ENCODE results near the gene BMX. TPM values are rescaled to one million over a fixed set of nuclear protein-coding genes. Genes with fewer than 3 reads are reported as not detected.

Gene BMX
- total RNA-seq, 1 donor from 2014 or later = not detected

- peaks cover 6% of the 10 kb centered on the region for H3K27me3 ChIP-seq (ENCODE audit: control insufficient read depth, insufficient read depth, low read length)
- DNase-seq (ENCODE audit: low read depth) = no peak
- H3K36me3 ChIP-seq (ENCODE audit: control insufficient read depth, insufficient read depth, low read length) = no peaks in the 10 kb centered on the region
- TF ChIP-seq, protein P1, sequence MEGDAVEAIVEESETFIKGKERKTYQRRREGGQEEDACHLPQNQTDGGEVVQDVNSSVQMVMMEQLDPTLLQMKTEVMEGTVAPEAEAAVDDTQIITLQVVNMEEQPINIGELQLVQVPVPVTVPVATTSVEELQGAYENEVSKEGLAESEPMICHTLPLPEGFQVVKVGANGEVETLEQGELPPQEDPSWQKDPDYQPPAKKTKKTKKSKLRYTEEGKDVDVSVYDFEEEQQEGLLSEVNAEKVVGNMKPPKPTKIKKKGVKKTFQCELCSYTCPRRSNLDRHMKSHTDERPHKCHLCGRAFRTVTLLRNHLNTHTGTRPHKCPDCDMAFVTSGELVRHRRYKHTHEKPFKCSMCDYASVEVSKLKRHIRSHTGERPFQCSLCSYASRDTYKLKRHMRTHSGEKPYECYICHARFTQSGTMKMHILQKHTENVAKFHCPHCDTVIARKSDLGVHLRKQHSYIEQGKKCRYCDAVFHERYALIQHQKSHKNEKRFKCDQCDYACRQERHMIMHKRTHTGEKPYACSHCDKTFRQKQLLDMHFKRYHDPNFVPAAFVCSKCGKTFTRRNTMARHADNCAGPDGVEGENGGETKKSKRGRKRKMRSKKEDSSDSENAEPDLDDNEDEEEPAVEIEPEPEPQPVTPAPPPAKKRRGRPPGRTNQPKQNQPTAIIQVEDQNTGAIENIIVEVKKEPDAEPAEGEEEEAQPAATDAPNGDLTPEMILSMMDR (IDR thresholded peaks at IDR 0.05; ENCODE audit: insufficient read depth, low read length, poor library complexity, severe bottlenecking) = no peak
- H3K4me3 ChIP-seq (ENCODE audit: low read depth, low read length) = no peak overlapping the region
These were observed 62.4 kb downstream of the BMX start for GRCh38 chrX:15563056-15563455.

DNA sequence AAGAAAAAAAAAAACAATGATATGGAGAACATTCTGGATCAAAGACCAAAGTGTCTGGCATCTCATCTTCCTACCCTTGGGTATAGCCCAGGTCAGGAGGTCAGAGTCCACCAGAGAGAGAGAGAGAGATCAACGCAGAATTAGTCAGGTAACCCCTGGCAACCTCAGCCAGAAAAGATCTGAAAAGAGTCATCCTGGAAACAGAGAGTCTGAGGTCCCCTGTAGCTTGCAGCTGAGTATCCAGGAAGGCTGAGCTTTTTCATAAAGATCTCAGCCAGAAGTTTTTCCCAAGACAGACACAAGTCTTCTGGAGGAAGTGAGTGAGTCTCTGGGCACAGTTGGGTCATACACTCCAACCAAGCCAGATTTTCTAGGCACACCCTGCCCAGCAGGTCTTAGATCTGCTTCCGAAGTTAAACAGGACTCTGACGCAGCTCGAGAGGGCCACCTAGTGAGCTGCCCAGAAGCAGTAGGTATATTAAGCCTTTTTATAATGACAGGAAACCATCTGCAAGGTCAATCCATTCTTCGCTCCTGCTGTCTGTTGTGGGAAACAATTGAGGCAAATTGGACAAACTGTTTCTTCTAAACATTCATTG lies 64.5 kb downstream of the BMX start:
- Histone ChIP-seq H3K36me3 (ENCODE audit: control insufficient read depth, insufficient read depth, low read length) (no peaks in the 10 kb centered on the region), H3K4me3 (ENCODE audit: low read depth, low read length) (no peak overlapping the region), H3K27me3 (ENCODE audit: control insufficient read depth, insufficient read depth, low read length) (peaks cover 6% of the 10 kb centered on the region)
- no peak for DNase-seq (ENCODE audit: low read depth)
- TF ChIP-seq, protein P1 (IDR thresholded peaks at IDR 0.05; ENCODE audit: insufficient read depth, low read length, poor library complexity, severe bottlenecking) = peak; percentile 59

DNA sequence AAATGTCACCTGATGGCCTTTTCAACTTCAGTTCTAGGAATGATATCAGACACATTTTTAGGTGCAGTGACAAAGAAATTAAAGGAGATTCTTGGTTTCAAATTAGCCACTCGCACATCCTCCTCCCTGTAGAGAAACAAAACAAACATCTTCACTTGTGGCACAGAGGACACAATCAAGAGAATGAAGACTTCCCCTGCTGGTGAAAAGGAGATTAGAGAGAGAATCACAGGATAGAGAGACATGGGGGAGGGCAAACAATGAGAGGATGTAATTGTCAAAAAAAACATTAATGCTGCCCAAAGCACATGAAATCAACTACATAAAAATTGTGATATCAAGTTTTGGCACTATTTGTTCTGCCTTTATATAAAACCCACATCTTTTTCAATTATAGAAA lies 65.6 kb downstream of the BMX start:
- Histone ChIP-seq H3K4me3 (ENCODE audit: low read depth, low read length) (no peak overlapping the region), H3K27me3 (ENCODE audit: control insufficient read depth, insufficient read depth, low read length) (peaks cover 6% of the 10 kb centered on the region), H3K36me3 (ENCODE audit: control insufficient read depth, insufficient read depth, low read length) (no peaks in the 10 kb centered on the region)
- DNase-seq (ENCODE audit: low read depth) = no peak
- TF ChIP-seq, protein P1 (IDR thresholded peaks at IDR 0.05; ENCODE audit: insufficient read depth, low read length, poor library complexity, severe bottlenecking) = no peak

GRCh38 chrX:15567267-15567666 lies 66.7 kb downstream of the BMX start:
- no peaks in the 10 kb centered on the region for H3K36me3 ChIP-seq (ENCODE audit: control insufficient read depth, insufficient read depth, low read length)
- H3K4me3 ChIP-seq (ENCODE audit: low read depth, low read length) = no peak overlapping the region
- peaks cover 6% of the 10 kb centered on the region for H3K27me3 ChIP-seq (ENCODE audit: control insufficient read depth, insufficient read depth, low read length)
- DNase-seq (ENCODE audit: low read depth) = no peak
- TF ChIP-seq, protein P1 (IDR thresholded peaks at IDR 0.05; ENCODE audit: insufficient read depth, low read length, poor library complexity, severe bottlenecking) = no peak

GRCh38 chrX:15567886-15568616 lies 67.4 kb downstream of the BMX start:
- H3K36me3 ChIP-seq (ENCODE audit: control insufficient read depth, insufficient read depth, low read length) = no peaks in the 10 kb centered on the region
- no peak overlapping the region for H3K4me3 ChIP-seq (ENCODE audit: low read depth, low read length)
- peaks cover 6% of the 10 kb centered on the region for H3K27me3 ChIP-seq (ENCODE audit: control insufficient read depth, insufficient read depth, low read length)
- no peak for DNase-seq (ENCODE audit: low read depth)
- TF ChIP-seq, protein P1 (IDR thresholded peaks at IDR 0.05; ENCODE audit: insufficient read depth, low read length, poor library complexity, severe bottlenecking) = peak; percentile 47
